ENCODE results near the gene REG1B. TPM values are rescaled to one million over a fixed set of nuclear protein-coding genes. Genes with fewer than 3 reads are reported as not detected.

The REG1B gene
- total RNA-seq, 8 experiments from 2014 or later, result 0.38 TPM; not detected in 7

GRCh38 chr2:79105259-79105658, 17.5 kb upstream of the REG1B start:
- WGBS, 10 experiments, result 0 to 100% (median 76%) methylated on average over 1 to 2 of the region's 2 CpGs; no CpG with 5 or more reads in 2 of the 10 experiments
- in situ Hi-C loops (cut with MboI; ENCODE audit: low pct_unique_long_range_greater_than_20kb in 2 of 9, low sequenced_read_pairs in 9 of 9, unreplicated experiment in 9 of 9), result no loop called here
- H3K27ac ChIP-seq, result no peak overlapping the region
- no peak overlapping the region for H3K4me3 ChIP-seq
- H3K4me1 ChIP-seq (replicated peaks in 1 of 2), result no peaks in the 10 kb centered on the region
- no peak for ATAC-seq (replicated peaks in 6 of 8)

GRCh38 chr2:79103214-79103613, 15.4 kb upstream of the REG1B start:
- no peak overlapping the region for H3K27ac ChIP-seq
- no peak overlapping the region for H3K4me3 ChIP-seq
- no peak for ATAC-seq (replicated peaks in 6 of 8)
- in situ Hi-C loops (cut with MboI; ENCODE audit: low pct_unique_long_range_greater_than_20kb in 2 of 9, low sequenced_read_pairs in 9 of 9, unreplicated experiment in 9 of 9), result no loop called here
- no peaks in the 10 kb centered on the region for H3K4me1 ChIP-seq (replicated peaks in 1 of 2)
- 0 to 100% (median 88%) methylated on average over 1 to 2 of the region's 2 CpGs; no CpG with 5 or more reads in 1 of the 10 experiments for WGBS, 10 experiments

GRCh38 chr2:79101024-79101423, 13.2 kb upstream of the REG1B start:
- H3K4me3 ChIP-seq, result no peak overlapping the region
- no peak overlapping the region for H3K27ac ChIP-seq
- in situ Hi-C loops (cut with MboI; ENCODE audit: low pct_unique_long_range_greater_than_20kb in 2 of 9, low sequenced_read_pairs in 9 of 9, unreplicated experiment in 9 of 9), result no loop called here
- no peak for ATAC-seq (replicated peaks in 6 of 8)
- no peaks in the 10 kb centered on the region for H3K4me1 ChIP-seq (replicated peaks in 1 of 2)
- WGBS, 10 experiments, result 0 to 91% (median 76%) methylated on average over 1 to 2 of the region's 2 CpGs

- 0 to 100% (median 78%) methylated on average over 1 of the region's 1 CpG; no CpG with 5 or more reads in 3 of the 10 experiments for whole genome bisulfite sequencing, 10 experiments
- Histone ChIP-seq H3K4me3 (no peak overlapping the region), H3K4me1 (replicated peaks in 1 of 2) (no peaks in the 10 kb centered on the region), H3K27ac (no peak overlapping the region)
- in situ Hi-C loops (cut with MboI; ENCODE audit: low pct_unique_long_range_greater_than_20kb in 2 of 9, low sequenced_read_pairs in 9 of 9, unreplicated experiment in 9 of 9), result no loop called here
- ATAC-seq (replicated peaks in 6 of 8), result no peak
Observed at GRCh38 chr2:79100285-79100684, 12.5 kb upstream of the REG1B start.

- no peak for ATAC-seq (replicated peaks in 6 of 8)
- no peaks in the 10 kb centered on the region for H3K4me1 ChIP-seq (replicated peaks in 1 of 2)
- no peak overlapping the region for H3K4me3 ChIP-seq
- WGBS, 10 experiments, result 75 to 100% (median 82%) methylated on average over 1 to 4 of the region's 7 CpGs; no CpG with 5 or more reads in 5 of the 10 experiments
- H3K27ac ChIP-seq, result no peak overlapping the region
- in situ Hi-C loops (cut with MboI; ENCODE audit: low pct_unique_long_range_greater_than_20kb in 2 of 9, low sequenced_read_pairs in 9 of 9, unreplicated experiment in 9 of 9), result no loop called here
Observed at GRCh38 chr2:79099140-79099686, 11.4 kb upstream of the REG1B start.

GRCh38 chr2:79097843-79098242, 10.1 kb upstream of the REG1B start:
- no peak for ATAC-seq (replicated peaks in 6 of 8)
- no peaks in the 10 kb centered on the region for H3K4me1 ChIP-seq (replicated peaks in 1 of 2)
- no peak overlapping the region for H3K27ac ChIP-seq
- no peak overlapping the region for H3K4me3 ChIP-seq
- in situ Hi-C loops (cut with MboI; ENCODE audit: low pct_unique_long_range_greater_than_20kb in 2 of 9, low sequenced_read_pairs in 9 of 9, unreplicated experiment in 9 of 9), result no loop called here
- WGBS, 10 experiments, result 31 to 100% (median 86%) methylated on average over 2 to 6 of the region's 6 CpGs; no CpG with 5 or more reads in 3 of the 10 experiments

GRCh38 chr2:79090693-79091092, 2.9 kb upstream of the REG1B start:
- Histone ChIP-seq H3K4me3 (no peak overlapping the region), H3K4me1 (replicated peaks in 1 of 2) (no peaks in the 10 kb centered on the region), H3K27ac (no peak overlapping the region)
- whole genome bisulfite sequencing, 10 experiments, result 24 to 100% (median 43%) methylated on average over 1 to 4 of the region's 4 CpGs; no CpG with 5 or more reads in 3 of the 10 experiments
- in situ Hi-C loops (cut with MboI; ENCODE audit: low pct_unique_long_range_greater_than_20kb in 2 of 9, low sequenced_read_pairs in 9 of 9, unreplicated experiment in 9 of 9), result no loop called here
- no peak for ATAC-seq (replicated peaks in 6 of 8)

DNA sequence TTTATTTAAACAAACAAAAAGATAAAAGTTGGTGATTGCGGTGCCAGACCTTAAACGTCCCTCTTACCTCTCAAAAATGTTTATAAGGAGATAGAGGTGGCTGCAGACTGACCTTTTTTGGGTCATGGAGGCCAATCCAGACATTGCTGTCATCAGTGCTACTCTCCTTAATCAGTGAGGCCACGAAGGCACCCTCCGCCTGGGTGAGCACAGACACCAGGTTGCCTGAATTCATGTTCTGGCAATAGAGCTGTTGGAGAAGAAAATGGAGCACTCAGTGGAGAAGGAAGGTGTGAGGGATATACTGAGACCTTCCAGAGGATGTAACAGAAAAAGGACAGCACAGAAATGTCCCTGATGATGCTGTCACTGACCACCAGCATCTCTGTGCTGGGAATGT, 1.5 kb downstream of the REG1B start:
- in situ Hi-C loops (cut with MboI; ENCODE audit: low pct_unique_long_range_greater_than_20kb in 2 of 9, low sequenced_read_pairs in 9 of 9, unreplicated experiment in 9 of 9), result no loop called here
- WGBS, 10 experiments, result 19 to 98% (median 57%) methylated on average over 2 to 4 of the region's 4 CpGs; no CpG with 5 or more reads in 4 of the 10 experiments
- Histone ChIP-seq H3K27ac (no peak overlapping the region), H3K4me3 (no peak overlapping the region), H3K4me1 (replicated peaks in 1 of 2) (peaks cover 0 to 8% of the 10 kb centered on the region in 2 donors)
- ATAC-seq (replicated peaks in 6 of 8), result no peak

DNA sequence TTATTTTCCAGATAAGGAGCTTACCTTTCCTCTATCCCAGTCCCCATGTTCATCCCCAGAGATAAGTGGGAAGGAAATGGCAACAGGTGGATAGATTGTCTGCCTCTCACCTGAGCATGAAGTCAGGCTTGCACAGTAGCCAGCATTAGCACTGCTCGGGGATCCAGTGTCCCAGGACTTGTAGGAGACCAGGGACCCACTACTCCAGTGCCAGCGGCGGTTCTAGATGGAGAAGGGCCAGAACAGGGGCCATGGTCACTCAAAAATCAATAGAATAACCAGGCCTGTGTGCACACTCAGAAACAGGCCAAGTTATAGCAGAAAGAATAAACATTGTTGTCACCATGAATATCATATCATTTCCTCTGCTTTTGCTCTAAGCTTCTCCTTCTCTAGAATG, 2.4 kb downstream of the REG1B start:
- no peak for ATAC-seq (replicated peaks in 6 of 8)

GRCh38 chr2:79084495-79085135, 3.2 kb downstream of the REG1B start:
- no peak for ATAC-seq (replicated peaks in 6 of 8)
- Histone ChIP-seq H3K4me3 (no peak overlapping the region), H3K4me1 (replicated peaks in 1 of 2) (peaks cover 0 to 8% of the 10 kb centered on the region in 2 donors), H3K27ac (no peak overlapping the region)
- WGBS, 10 experiments, result 0 to 100% (median 69%) methylated on average over 1 to 3 of the region's 3 CpGs
- in situ Hi-C loops (cut with MboI; ENCODE audit: low pct_unique_long_range_greater_than_20kb in 2 of 9, low sequenced_read_pairs in 9 of 9, unreplicated experiment in 9 of 9), result no loop called here

More for the DNA sequence above, 2.4 kb downstream of the REG1B start:
- peaks cover 0 to 8% of the 10 kb centered on the region in 2 donors for H3K4me1 ChIP-seq (replicated peaks in 1 of 2)
- H3K27ac ChIP-seq, result no peak overlapping the region
- in situ Hi-C loops (cut with MboI; ENCODE audit: low pct_unique_long_range_greater_than_20kb in 2 of 9, low sequenced_read_pairs in 9 of 9, unreplicated experiment in 9 of 9), result no loop called here
- 67 to 100% (median 94%) methylated on average over 1 to 3 of the region's 3 CpGs; no CpG with 5 or more reads in 7 of the 10 experiments for WGBS, 10 experiments
- no peak overlapping the region for H3K4me3 ChIP-seq

GRCh38 chr2:79083597-79084251, 4.1 kb downstream of the REG1B start:
- peak in 3 of 8 experiments; percentile 53 to 71 (median 65) for ATAC-seq (replicated peaks in 6 of 8)
- no peak overlapping the region for H3K27ac ChIP-seq
- in situ Hi-C loops (cut with MboI; ENCODE audit: low pct_unique_long_range_greater_than_20kb in 2 of 9, low sequenced_read_pairs in 9 of 9, unreplicated experiment in 9 of 9), result no loop called here
- peaks cover 0 to 8% of the 10 kb centered on the region in 2 donors for H3K4me1 ChIP-seq (replicated peaks in 1 of 2)
- H3K4me3 ChIP-seq, result no peak overlapping the region

DNA sequence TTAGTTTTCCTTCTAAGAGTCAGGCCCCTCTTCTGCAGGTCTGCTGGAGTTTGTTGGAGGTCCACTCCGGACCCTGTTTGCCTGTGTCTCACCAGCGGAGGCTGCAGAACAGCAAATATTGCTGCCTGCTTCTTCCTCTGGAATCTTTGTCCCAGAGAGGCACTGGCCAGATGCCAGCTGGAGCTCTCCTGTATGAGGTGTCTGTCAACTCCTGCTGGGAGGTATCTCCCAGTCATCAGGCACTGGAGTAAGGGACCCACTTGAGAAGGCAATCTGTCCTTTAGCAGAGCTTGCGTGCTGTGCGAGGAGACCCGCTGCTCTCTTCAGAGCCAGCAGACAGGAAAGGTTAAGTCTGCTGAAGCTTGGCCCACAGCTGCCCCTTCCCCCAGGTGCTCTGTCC, 4.8 kb downstream of the REG1B start:
- Histone ChIP-seq H3K4me1 (replicated peaks in 1 of 2) (peaks cover 0 to 8% of the 10 kb centered on the region in 2 donors), H3K27ac (peak overlapping the region in 1 of 2 donors; percentile 35), H3K4me3 (no peak overlapping the region)
- ATAC-seq (replicated peaks in 6 of 8), result no peak
- WGBS, 10 experiments, result 8 to 100% (median 68%) methylated on average over 1 to 5 of the region's 5 CpGs; no CpG with 5 or more reads in 2 of the 10 experiments
- in situ Hi-C loops (cut with MboI; ENCODE audit: low pct_unique_long_range_greater_than_20kb in 2 of 9, low sequenced_read_pairs in 9 of 9, unreplicated experiment in 9 of 9), result no loop called here

- Histone ChIP-seq H3K27ac (no peak overlapping the region), H3K4me3 (no peak overlapping the region), H3K4me1 (replicated peaks in 1 of 2) (no peaks in the 10 kb centered on the region)
- no peak for ATAC-seq (replicated peaks in 6 of 8)
- in situ Hi-C loops (cut with MboI; ENCODE audit: low pct_unique_long_range_greater_than_20kb in 2 of 9, low sequenced_read_pairs in 9 of 9, unreplicated experiment in 9 of 9), result no loop called here
- 0 to 100% (median 83%) methylated on average over 1 to 2 of the region's 2 CpGs; no CpG with 5 or more reads in 3 of the 10 experiments for WGBS, 10 experiments
Observed at GRCh38 chr2:79071078-79071477, 16.7 kb downstream of the REG1B start.
